PFSK-1 (cell line): ENCODE results near the gene EBF4.

Experiments
- FOXP2 ChIP-seq: optimal IDR thresholded peaks from 2 replicates; pipeline ENCODE3; 2011; ENCODE audit warnings: borderline replicate concordance, control low read depth, inconsistent platforms; ENCODE audit not compliant: insufficient read depth; ENCODE audit errors: extremely low read length, extremely low read depth
- POLR2AphosphoS5 ChIP-seq: IDR thresholded peaks from 2 replicates; pipeline ENCODE4 v1.6.1; 2012; ENCODE audit warnings: low read depth, mild to moderate bottlenecking, control low read depth, low read length, moderate library complexity
- SIN3A ChIP-seq: IDR thresholded peaks from 2 replicates; pipeline ENCODE4 v1.6.1; 2012; ENCODE audit warnings: mild to moderate bottlenecking, low read length, moderate library complexity, borderline replicate concordance; ENCODE audit not compliant: insufficient read depth
- TAF1 ChIP-seq: IDR thresholded peaks from 2 replicates; pipeline ENCODE4 v1.6.1; 2012; ENCODE audit warnings: low read length, control low read depth, borderline replicate concordance; ENCODE audit not compliant: insufficient read depth
- TF ChIP-seq, protein P1 (sequence below), 2 experiments: IDR thresholded peaks; 2 replicates each; pipeline versions ENCODE4 v1.6.1 to v1.8.0; 2011 to 2012; ENCODE audit warnings: low read depth in 2 of 2, low read length in 2 of 2, control low read depth in 1 of 2, inconsistent platforms in 1 of 2, mild to moderate bottlenecking in 1 of 2, moderate library complexity in 1 of 2; ENCODE audit not compliant: insufficient read depth in 1 of 2

Gene EBF4

DNA sequence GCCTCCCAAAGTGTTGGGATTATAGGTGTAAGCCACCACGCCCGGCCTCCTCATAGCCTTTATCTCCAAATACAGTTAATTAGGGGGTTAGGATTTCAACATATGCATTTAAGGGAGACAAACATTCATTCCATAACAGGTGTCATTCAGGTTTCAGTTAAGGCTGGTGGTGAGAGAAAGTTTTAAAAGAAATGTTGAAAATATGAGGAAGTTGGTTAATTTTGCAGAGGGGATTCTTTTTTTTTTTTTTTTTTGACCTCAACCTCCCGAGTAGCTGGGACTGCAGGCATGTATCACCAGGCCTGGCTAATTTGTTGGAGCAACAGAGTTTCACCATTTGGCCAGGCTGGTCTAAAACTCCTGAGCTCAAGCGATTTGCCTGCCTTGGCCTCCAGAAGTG is 12.5 kb upstream of the EBF4 start:
- TF ChIP-seq SIN3A (no peak), TAF1 (no peak), POLR2AphosphoS5 (no peak), FOXP2 (no peak)
- TF ChIP-seq, protein P1, sequence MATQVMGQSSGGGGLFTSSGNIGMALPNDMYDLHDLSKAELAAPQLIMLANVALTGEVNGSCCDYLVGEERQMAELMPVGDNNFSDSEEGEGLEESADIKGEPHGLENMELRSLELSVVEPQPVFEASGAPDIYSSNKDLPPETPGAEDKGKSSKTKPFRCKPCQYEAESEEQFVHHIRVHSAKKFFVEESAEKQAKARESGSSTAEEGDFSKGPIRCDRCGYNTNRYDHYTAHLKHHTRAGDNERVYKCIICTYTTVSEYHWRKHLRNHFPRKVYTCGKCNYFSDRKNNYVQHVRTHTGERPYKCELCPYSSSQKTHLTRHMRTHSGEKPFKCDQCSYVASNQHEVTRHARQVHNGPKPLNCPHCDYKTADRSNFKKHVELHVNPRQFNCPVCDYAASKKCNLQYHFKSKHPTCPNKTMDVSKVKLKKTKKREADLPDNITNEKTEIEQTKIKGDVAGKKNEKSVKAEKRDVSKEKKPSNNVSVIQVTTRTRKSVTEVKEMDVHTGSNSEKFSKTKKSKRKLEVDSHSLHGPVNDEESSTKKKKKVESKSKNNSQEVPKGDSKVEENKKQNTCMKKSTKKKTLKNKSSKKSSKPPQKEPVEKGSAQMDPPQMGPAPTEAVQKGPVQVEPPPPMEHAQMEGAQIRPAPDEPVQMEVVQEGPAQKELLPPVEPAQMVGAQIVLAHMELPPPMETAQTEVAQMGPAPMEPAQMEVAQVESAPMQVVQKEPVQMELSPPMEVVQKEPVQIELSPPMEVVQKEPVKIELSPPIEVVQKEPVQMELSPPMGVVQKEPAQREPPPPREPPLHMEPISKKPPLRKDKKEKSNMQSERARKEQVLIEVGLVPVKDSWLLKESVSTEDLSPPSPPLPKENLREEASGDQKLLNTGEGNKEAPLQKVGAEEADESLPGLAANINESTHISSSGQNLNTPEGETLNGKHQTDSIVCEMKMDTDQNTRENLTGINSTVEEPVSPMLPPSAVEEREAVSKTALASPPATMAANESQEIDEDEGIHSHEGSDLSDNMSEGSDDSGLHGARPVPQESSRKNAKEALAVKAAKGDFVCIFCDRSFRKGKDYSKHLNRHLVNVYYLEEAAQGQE (IDR thresholded peaks at IDR 0.05; ENCODE audit: insufficient read depth in 1 of 2, low read depth in 2 of 2, low read length in 2 of 2), result no peak

DNA sequence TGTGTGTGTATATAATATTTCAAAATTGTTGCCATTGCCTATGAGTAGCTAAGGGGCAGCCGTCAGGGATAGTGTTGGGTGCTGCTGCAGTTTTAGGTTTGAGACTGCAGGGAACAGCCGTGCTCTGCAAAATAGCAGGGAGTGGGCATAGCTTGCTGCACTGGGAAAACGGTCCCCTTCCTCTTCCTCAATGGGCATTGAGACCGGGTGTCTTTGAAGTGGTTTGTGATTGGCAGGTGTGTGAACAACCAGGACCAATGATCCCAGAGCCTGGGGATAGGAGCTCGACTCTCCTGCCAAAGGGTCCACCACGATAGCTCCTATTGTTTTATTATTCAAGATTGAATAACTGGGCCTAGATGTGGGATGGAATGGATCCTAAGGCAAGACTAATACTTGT is 5.1 kb upstream of the EBF4 start:
- TF ChIP-seq, protein P1 (IDR thresholded peaks at IDR 0.05; ENCODE audit: insufficient read depth in 1 of 2, low read depth in 2 of 2, low read length in 2 of 2), result no peak
- TF ChIP-seq TAF1 (no peak), FOXP2 (no peak), POLR2AphosphoS5 (no peak), SIN3A (no peak)

DNA sequence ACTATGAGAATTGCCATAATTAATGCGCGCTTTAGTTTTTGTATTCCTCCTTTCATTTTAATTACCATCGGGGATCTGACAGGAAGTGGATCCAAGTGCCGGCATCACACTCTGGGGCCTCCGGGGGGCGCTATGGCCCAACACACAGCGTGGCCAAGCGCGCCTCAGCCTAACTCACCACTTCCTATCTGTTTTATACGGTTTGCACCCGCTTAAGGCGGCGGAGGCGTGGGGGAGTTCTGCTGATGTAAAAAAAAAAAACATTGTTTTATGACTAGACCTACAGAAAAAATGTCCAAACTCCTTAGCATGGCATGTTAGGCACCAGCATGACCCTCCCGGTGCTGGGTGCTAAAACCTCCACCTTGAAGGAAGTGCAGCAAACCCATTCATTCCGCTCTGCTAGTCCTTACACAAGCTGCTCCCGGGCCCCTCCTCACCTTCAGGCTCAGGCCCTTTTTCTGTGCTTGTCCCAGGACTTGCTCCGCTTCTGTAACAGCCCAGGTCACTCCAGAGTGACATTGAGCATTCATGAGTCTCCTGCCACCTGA is 4.5 kb upstream of the EBF4 start:
- TF ChIP-seq SIN3A, result no peak
- TF ChIP-seq POLR2AphosphoS5, result no peak
- TF ChIP-seq, protein P1 (IDR thresholded peaks at IDR 0.05; ENCODE audit: insufficient read depth in 1 of 2, low read depth in 2 of 2, low read length in 2 of 2), result no peak
- TF ChIP-seq TAF1, result no peak
- TF ChIP-seq FOXP2, result no peak

DNA sequence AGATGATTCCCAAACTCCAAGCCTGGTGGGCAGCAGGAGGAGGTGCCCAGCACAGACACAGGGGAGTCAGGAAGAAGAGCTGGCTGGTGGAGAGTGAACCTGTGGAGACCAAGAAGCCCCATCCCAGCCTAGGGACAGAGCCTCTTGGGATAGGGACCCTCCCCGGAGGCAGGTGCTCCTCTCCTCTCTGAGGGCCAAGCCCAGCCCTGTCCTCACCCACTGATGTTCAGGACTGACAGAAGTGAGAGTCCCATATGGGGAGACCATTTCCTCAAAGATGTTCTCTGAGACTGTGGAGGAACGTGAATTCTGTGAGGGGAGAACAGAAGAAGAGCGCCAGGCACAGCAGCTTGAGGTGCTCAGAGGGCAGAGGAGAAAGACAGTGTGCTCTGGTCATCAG is 2.4 kb upstream of the EBF4 start:
- TF ChIP-seq, protein P1 (IDR thresholded peaks at IDR 0.05; ENCODE audit: insufficient read depth in 1 of 2, low read depth in 2 of 2, low read length in 2 of 2), result no peak
- TF ChIP-seq TAF1 (no peak), FOXP2 (no peak), SIN3A (no peak), POLR2AphosphoS5 (no peak)

DNA sequence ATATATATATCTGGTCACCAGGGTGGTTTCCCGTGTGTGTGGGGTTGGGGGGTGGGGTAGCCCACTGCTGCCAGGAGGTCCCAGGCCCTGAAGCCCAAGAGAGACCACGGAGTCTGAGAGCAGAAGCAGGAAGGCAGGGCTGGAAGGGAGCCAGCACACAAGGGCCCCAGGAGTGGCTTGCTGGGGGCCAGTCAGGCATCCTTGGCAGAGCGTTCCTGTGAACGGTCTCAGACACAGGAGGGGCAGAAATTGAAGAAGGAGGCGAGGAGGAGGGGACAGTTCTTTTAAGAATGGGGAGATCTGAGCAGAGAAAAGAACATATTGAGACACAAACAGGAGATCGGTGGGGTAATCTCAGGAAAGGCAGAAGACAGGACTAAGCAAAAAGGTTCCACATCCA is 1.9 kb upstream of the EBF4 start:
- TF ChIP-seq POLR2AphosphoS5 (no peak), FOXP2 (no peak), SIN3A (no peak), TAF1 (no peak)
- TF ChIP-seq, protein P1 (IDR thresholded peaks at IDR 0.05; ENCODE audit: insufficient read depth in 1 of 2, low read depth in 2 of 2, low read length in 2 of 2), result no peak
